ENCODE results near the gene CHAC1. TPM values are rescaled to one million over a fixed set of nuclear protein-coding genes. Genes with fewer than 3 reads are reported as not detected.
"Not testable (repeated sequence)": the region's sequence is repeated elsewhere in the genome, so short reads cannot be mapped to it uniquely, and the experiment has no call there.

The CHAC1 gene
- polyA plus RNA-seq, 2 of the 4 experiments (the other 2 are of a cell fraction), result 4.9 to 22.2 TPM

GRCh38 chr15:40953713-40954074, 423 bp downstream of the CHAC1 start:
- peak overlapping the region; percentile 94 for H3K4me3 ChIP-seq
- H3K4me2 ChIP-seq, result peak overlapping the region; percentile 89
- peak overlapping the region; percentile 98 to 99 for H3K27ac ChIP-seq
- no peak for TF ChIP-seq PHF8 (IDR thresholded peaks at IDR 0.05; ENCODE audit: borderline replicate concordance, low read depth)
- no peak for TF ChIP-seq EP300 (IDR thresholded peaks at IDR 0.05)
- TF ChIP-seq MAZ (IDR thresholded peaks at IDR 0.05; ENCODE audit: borderline replicate concordance, low read depth, low read length), result no peak
- no peak for TF ChIP-seq HOXB13 (CRISPR knock-in tag; IDR thresholded peaks at IDR 0.05; ENCODE audit: low read depth)
- TF ChIP-seq USF2 (IDR thresholded peaks at IDR 0.05), result no peak
- no peak for TF ChIP-seq BCL3 (IDR thresholded peaks at IDR 0.05)
- no peak for TF ChIP-seq CTCF (IDR thresholded peaks at IDR 0.05)
- TF ChIP-seq JUN (IDR thresholded peaks at IDR 0.05), result no peak
- TF ChIP-seq BHLHE40 (IDR thresholded peaks at IDR 0.05; ENCODE audit: low read depth, low read length), result no peak
- TF ChIP-seq KDM5A (IDR thresholded peaks at IDR 0.05), result no peak
- TF ChIP-seq PBX3 (IDR thresholded peaks at IDR 0.05), result no peak
- ChIA-PET CTCF (interaction anchor here (0.6 to 8.7 kb wide), 4 partner anchors 12 to 289 kb away, joined by 3 to 76 read pairs (median 4); no protein-coding TSS in a partner anchor), POLR2A (interaction anchor here (0.8 to 1.9 kb wide), 9 partner anchors 8 to 231 kb away, joined by 3 to 29 read pairs (median 6); partner anchors contain the start of gene INO80)
- no peak for DNase-seq (ENCODE audit: low read depth in 1 of 2, low spot score in 1 of 2)
- no peak for FAIRE-seq
- H3K4me1 ChIP-seq, result peaks cover 33% of the 10 kb centered on the region
- no peaks in the 10 kb centered on the region for H3K9me3 ChIP-seq
- 3% methylated on average over 6 of the region's 17 CpGs for WGBS (ENCODE audit: missing lambda C conversion rate)
- ATAC-seq, result peak; percentile 26 to 30; a peak in 3 of 6 replicates

GRCh38 chr15:40954158-40954848, 1.0 kb downstream of the CHAC1 start:
- peak overlapping the region; percentile 98 to 99 for H3K27ac ChIP-seq
- not testable (repeated sequence) for ATAC-seq; FAIRE-seq; DNase-seq (ENCODE audit: low read depth in 1 of 2, low spot score in 1 of 2); H3K9me3 ChIP-seq
- CTCF ChIA-PET, result interaction anchor here (0.6 to 8.7 kb wide), 4 partner anchors 10 to 56 kb away, joined by 3 to 76 read pairs (median 4); no protein-coding TSS in a partner anchor
- peaks cover 33% of the 10 kb centered on the region for H3K4me1 ChIP-seq
- H3K4me3 ChIP-seq, result peak overlapping the region; percentile 94
- peak overlapping the region; percentile 89 for H3K4me2 ChIP-seq
- WGBS (ENCODE audit: missing lambda C conversion rate), result 72% methylated on average over 8 of the region's 8 CpGs
- POLR2A ChIA-PET, result interaction anchor here (1.9 kb wide), 1 partner anchor 13 kb away, joined by 29 read pairs; no protein-coding TSS in a partner anchor

GRCh38 chr15:40955141-40955903, 2.1 kb downstream of the CHAC1 start:
- ChIA-PET POLR2A (no interaction called here), CTCF (interaction anchor here (0.6 to 8.7 kb wide), 3 partner anchors 9 to 41 kb away, joined by 3 to 76 read pairs (median 4); no protein-coding TSS in a partner anchor)
- FAIRE-seq, result no peak
- H3K4me3 ChIP-seq, result peak overlapping the region; percentile 94; the same call in 1 of the 3 replicates
- H3K27ac ChIP-seq, result no peak overlapping the region; a peak in 1 of 6 replicates
- no peaks in the 10 kb centered on the region for H3K9me3 ChIP-seq
- peaks cover 33% of the 10 kb centered on the region for H3K4me1 ChIP-seq
- DNase-seq (ENCODE audit: low read depth in 1 of 2, low spot score in 1 of 2), result no peak
- WGBS (ENCODE audit: missing lambda C conversion rate), result 79% methylated on average over 8 of the region's 20 CpGs
- no peak for ATAC-seq
- TF ChIP-seq KDM1A (IDR thresholded peaks at IDR 0.05; ENCODE audit: low read depth), result no peak
- no peak for TF ChIP-seq EHF (CRISPR knock-in tag; IDR thresholded peaks at IDR 0.05)
- TF ChIP-seq MAX (IDR thresholded peaks at IDR 0.05), result no peak
- no peak for TF ChIP-seq RFX5 (IDR thresholded peaks at IDR 0.05)
- TF ChIP-seq HOXB13 (CRISPR knock-in tag; IDR thresholded peaks at IDR 0.05; ENCODE audit: low read depth), result no peak
- TF ChIP-seq HDAC2 (IDR thresholded peaks at IDR 0.05), result no peak
- no peak for TF ChIP-seq GATA3 (IDR thresholded peaks at IDR 0.05; ENCODE audit: borderline replicate concordance)
- no peak for TF ChIP-seq NFE2L2 (conservative IDR thresholded peaks at IDR 0.05; ENCODE audit: low read length)
- no peak for TF ChIP-seq HEYL (CRISPR knock-in tag; IDR thresholded peaks at IDR 0.05)
- no peak for TF ChIP-seq POLR2A (IDR thresholded peaks at IDR 0.05; ENCODE audit: low read length)
- TF ChIP-seq ZSCAN20 (CRISPR knock-in tag; IDR thresholded peaks at IDR 0.05), result no peak
- no peak for TF ChIP-seq KDM5A (IDR thresholded peaks at IDR 0.05)
- TF ChIP-seq BCL3 (IDR thresholded peaks at IDR 0.05), result no peak
- TF ChIP-seq FOXS1 (CRISPR knock-in tag; IDR thresholded peaks at IDR 0.05), result no peak
- H3K4me2 ChIP-seq, result peak overlapping the region; percentile 89
